Spleen (tissue), 7 donors: ENCODE results near the gene GEMIN4.

Source experiments
- CTCF ChIP-seq, 11 experiments: fragments of 200-600 bp in 7 of 11; fragments of 450-650 bp in 4 of 11; sonication (generic) in 4 of 11; IDR thresholded peaks in 8 of 11; conservative IDR thresholded peaks in 3 of 11; 1 replicate in 7 of 11; 2 replicates in 4 of 11; pipeline versions ENCODE4 v1.4.0 to v1.8.0; 2016 to 2021; ENCODE audit warnings: antibody characterized with exemption in 11 of 11, inconsistent platforms in 4 of 11, mild to moderate bottlenecking in 1 of 11
- POLR2A ChIP-seq, 3 donors: fragments of 450-650 bp; IDR thresholded peaks; one replicate each; pipeline ENCODE4 v1.5.1; 2017; ENCODE audit warnings: antibody characterized with exemption in 3 of 3, mild to moderate bottlenecking in 1 of 3
- donor health status: DM: no; HTN: no; CAD: no; lungs with moderate emphysema.
- donor health status: DM: no; HTN: no; CAD: no.
- donor health status: DM: no; HTN: no; CAD: no.

- no peak for TF ChIP-seq POLR2A (IDR thresholded peaks at IDR 0.05)
- no peak for TF ChIP-seq CTCF (IDR thresholded peaks at IDR 0.05 in 8 of 11, conservative IDR thresholded peaks at IDR 0.05 in 3 of 11)
These were observed 55.7 kb downstream of the GEMIN4 start for GRCh38 chr17:696369-696768.
